Astrocyte (in vitro differentiated cells and primary cell): ENCODE results near the gene UPB1.

ENCODE experiments used
- EZH2 ChIP-seq: IDR thresholded peaks from 2 replicates; pipeline ENCODE4 v1.6.1; 2012; ENCODE audit warnings: mild to moderate bottlenecking, low read length, inconsistent platforms; ENCODE audit not compliant: insufficient read depth
- TF ChIP-seq, protein P1 (sequence below): IDR thresholded peaks from 2 replicates; pipeline ENCODE4 v1.5.1; 2011; ENCODE audit warnings: low read depth, mild to moderate bottlenecking, inconsistent platforms, low read length, moderate library complexity; ENCODE audit not compliant: insufficient read depth

GRCh38 chr22:24463071-24463760 is 31.9 kb upstream of the UPB1 start:
- no peak for TF ChIP-seq EZH2
- TF ChIP-seq, protein P1, sequence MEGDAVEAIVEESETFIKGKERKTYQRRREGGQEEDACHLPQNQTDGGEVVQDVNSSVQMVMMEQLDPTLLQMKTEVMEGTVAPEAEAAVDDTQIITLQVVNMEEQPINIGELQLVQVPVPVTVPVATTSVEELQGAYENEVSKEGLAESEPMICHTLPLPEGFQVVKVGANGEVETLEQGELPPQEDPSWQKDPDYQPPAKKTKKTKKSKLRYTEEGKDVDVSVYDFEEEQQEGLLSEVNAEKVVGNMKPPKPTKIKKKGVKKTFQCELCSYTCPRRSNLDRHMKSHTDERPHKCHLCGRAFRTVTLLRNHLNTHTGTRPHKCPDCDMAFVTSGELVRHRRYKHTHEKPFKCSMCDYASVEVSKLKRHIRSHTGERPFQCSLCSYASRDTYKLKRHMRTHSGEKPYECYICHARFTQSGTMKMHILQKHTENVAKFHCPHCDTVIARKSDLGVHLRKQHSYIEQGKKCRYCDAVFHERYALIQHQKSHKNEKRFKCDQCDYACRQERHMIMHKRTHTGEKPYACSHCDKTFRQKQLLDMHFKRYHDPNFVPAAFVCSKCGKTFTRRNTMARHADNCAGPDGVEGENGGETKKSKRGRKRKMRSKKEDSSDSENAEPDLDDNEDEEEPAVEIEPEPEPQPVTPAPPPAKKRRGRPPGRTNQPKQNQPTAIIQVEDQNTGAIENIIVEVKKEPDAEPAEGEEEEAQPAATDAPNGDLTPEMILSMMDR, result no peak
